ENCODE results near the gene DZIP1L.
A peak's percentile ranks its signal among the peaks of the same experiment; 100 is the strongest.

Gene DZIP1L

GRCh38 chr3:138054057-138054456, 61.4 kb downstream of the DZIP1L start:
- no peak for TF ChIP-seq CTCF (IDR thresholded peaks at IDR 0.05; ENCODE audit: borderline replicate concordance, control extremely low read depth, extremely low read depth, insufficient read depth, missing control alignments)
- no peak for DNase-seq (ENCODE audit: low spot score)
- in situ Hi-C loops (cut with MboI; ENCODE audit: low sequenced_read_pairs, unreplicated experiment) = loop anchor here (10.0 kb wide), 1 partner anchor 929 kb away; no protein-coding TSS in a partner anchor

- in situ Hi-C loops (cut with MboI; ENCODE audit: low sequenced_read_pairs, unreplicated experiment) = loop anchor here (10.0 kb wide), 1 partner anchor 927 kb away; no protein-coding TSS in a partner anchor
- DNase-seq (ENCODE audit: low spot score) = peak; percentile 47
- TF ChIP-seq CTCF (IDR thresholded peaks at IDR 0.05; ENCODE audit: borderline replicate concordance, control extremely low read depth, extremely low read depth, insufficient read depth, missing control alignments) = peak; percentile 82
Observed at GRCh38 chr3:138051947-138052802, 63.2 kb downstream of the DZIP1L start.

GRCh38 chr3:138049157-138049919, 66.1 kb downstream of the DZIP1L start:
- no peak for DNase-seq (ENCODE audit: low spot score)
- in situ Hi-C loops (cut with MboI; ENCODE audit: low sequenced_read_pairs, unreplicated experiment) = no loop called here
- TF ChIP-seq CTCF (IDR thresholded peaks at IDR 0.05; ENCODE audit: borderline replicate concordance, control extremely low read depth, extremely low read depth, insufficient read depth, missing control alignments) = no peak

GRCh38 chr3:138047596-138048158, 67.7 kb downstream of the DZIP1L start:
- in situ Hi-C loops (cut with MboI; ENCODE audit: low sequenced_read_pairs, unreplicated experiment) = no loop called here
- no peak for TF ChIP-seq CTCF (IDR thresholded peaks at IDR 0.05; ENCODE audit: borderline replicate concordance, control extremely low read depth, extremely low read depth, insufficient read depth, missing control alignments)
- DNase-seq (ENCODE audit: low spot score) = no peak

- in situ Hi-C loops (cut with MboI; ENCODE audit: low sequenced_read_pairs, unreplicated experiment) = no loop called here
Observed at GRCh38 chr3:138046955-138047354, 68.5 kb downstream of the DZIP1L start.

More at GRCh38 chr3:138046955-138047354, 68.5 kb downstream of the DZIP1L start:
- no peak for DNase-seq (ENCODE audit: low spot score)
- no peak for TF ChIP-seq CTCF (IDR thresholded peaks at IDR 0.05; ENCODE audit: borderline replicate concordance, control extremely low read depth, extremely low read depth, insufficient read depth, missing control alignments)
